Measurements from ENCODE around the gene PTGR3.

Gene PTGR3

GRCh38 chr18:75220551-75221355 is 11.8 kb upstream of the PTGR3 start:
- TF ChIP-seq REST (IDR thresholded peaks at IDR 0.05; ENCODE audit: low read depth) (no peak), EGR1 (IDR thresholded peaks at IDR 0.05) (no peak), EP300 (IDR thresholded peaks at IDR 0.05; ENCODE audit: borderline replicate concordance) (no peak), FOXM1 (IDR thresholded peaks at IDR 0.05; ENCODE audit: borderline replicate concordance, low read depth) (no peak), NFIC (IDR thresholded peaks at IDR 0.05) (no peak), CREB1 (IDR thresholded peaks at IDR 0.05; ENCODE audit: low read depth) (no peak), RAD21 (IDR thresholded peaks at IDR 0.05; ENCODE audit: low read depth) (no peak)

- TF ChIP-seq NFIC (IDR thresholded peaks at IDR 0.05) (no peak), CEBPB (IDR thresholded peaks at IDR 0.05) (no peak), TAF1 (IDR thresholded peaks at IDR 0.05; ENCODE audit: low read depth) (no peak), MAX (IDR thresholded peaks at IDR 0.05) (no peak), FOXM1 (IDR thresholded peaks at IDR 0.05; ENCODE audit: borderline replicate concordance, low read depth) (no peak), YY1 (IDR thresholded peaks at IDR 0.05; ENCODE audit: low read depth) (no peak), ZBTB7A (IDR thresholded peaks at IDR 0.05; ENCODE audit: low read depth) (no peak), RAD21 (IDR thresholded peaks at IDR 0.05; ENCODE audit: low read depth) (no peak), TCF12 (IDR thresholded peaks at IDR 0.05; ENCODE audit: low read depth) (no peak), REST (IDR thresholded peaks at IDR 0.05; ENCODE audit: low read depth) (no peak), TEAD4 (IDR thresholded peaks at IDR 0.05) (no peak), CREB1 (IDR thresholded peaks at IDR 0.05; ENCODE audit: low read depth) (no peak), USF1 (IDR thresholded peaks at IDR 0.05) (no peak), EGR1 (IDR thresholded peaks at IDR 0.05) (no peak), EP300 (IDR thresholded peaks at IDR 0.05; ENCODE audit: borderline replicate concordance) (no peak)
Measured at GRCh38 chr18:75219745-75220375, 10.9 kb upstream of the PTGR3 start.

- TF ChIP-seq REST (IDR thresholded peaks at IDR 0.05; ENCODE audit: low read depth) (no peak), EP300 (IDR thresholded peaks at IDR 0.05; ENCODE audit: borderline replicate concordance) (peak; percentile 83), EGR1 (IDR thresholded peaks at IDR 0.05) (0 out of 2 replicates have a peak, but pooled peaks have one; percentile 22), TCF12 (IDR thresholded peaks at IDR 0.05; ENCODE audit: low read depth) (peak; percentile 92)
Measured at GRCh38 chr18:75218065-75218923, 9.4 kb upstream of the PTGR3 start.

GRCh38 chr18:75216911-75217689 is 8.2 kb upstream of the PTGR3 start:
- no peak for TF ChIP-seq TEAD4 (IDR thresholded peaks at IDR 0.05)
- no peak for TF ChIP-seq CREB1 (IDR thresholded peaks at IDR 0.05; ENCODE audit: low read depth)
